ENCODE measurements around the gene PKP3.
A peak's percentile ranks its signal among the peaks of the same experiment; 100 is the strongest.
"Not testable (repeated sequence)": the region's sequence is repeated elsewhere in the genome, so short reads cannot be mapped to it uniquely, and the experiment has no call there.

PKP3 gene

GRCh38 chr11:400241-400689, 6.3 kb downstream of the PKP3 start:
- no peak for DNase-seq (ENCODE audit: low spot score)
- no peak for TF ChIP-seq CTCF (IDR thresholded peaks at IDR 0.05)
- Histone ChIP-seq H3K27ac (no peak overlapping the region), H3K4me3 (no peak overlapping the region)

- not testable (repeated sequence) for H3K27ac ChIP-seq; H3K4me3 ChIP-seq; DNase-seq (ENCODE audit: low spot score)
These were observed 7.2 kb downstream of the PKP3 start for GRCh38 chr11:401196-401595.

- TF ChIP-seq CTCF (IDR thresholded peaks at IDR 0.05), result no peak
These were observed 9.2 kb downstream of the PKP3 start for GRCh38 chr11:403021-403760.

GRCh38 chr11:403761-404431, 9.9 kb downstream of the PKP3 start:
- no peak for TF ChIP-seq CTCF (IDR thresholded peaks at IDR 0.05)
- Histone ChIP-seq H3K4me3 (no peak overlapping the region), H3K27ac (no peak overlapping the region)
- no peak for DNase-seq (ENCODE audit: low spot score)

More at GRCh38 chr11:403021-403760, 9.2 kb downstream of the PKP3 start:
- Histone ChIP-seq H3K27ac (no peak overlapping the region), H3K4me3 (no peak overlapping the region)
- no peak for DNase-seq (ENCODE audit: low spot score)

- Histone ChIP-seq H3K4me3 (no peak overlapping the region), H3K27ac (no peak overlapping the region)
- DNase-seq (ENCODE audit: low spot score), result no peak
- no peak for TF ChIP-seq CTCF (IDR thresholded peaks at IDR 0.05)
These were observed 10.7 kb downstream of the PKP3 start for GRCh38 chr11:404551-405264.

- no peak for TF ChIP-seq CTCF (IDR thresholded peaks at IDR 0.05)
- H3K4me3 ChIP-seq, result peak overlapping the region; percentile 81
- H3K27ac ChIP-seq, result no peak overlapping the region
- DNase-seq (ENCODE audit: low spot score), result no peak
These were observed 11.4 kb downstream of the PKP3 start for GRCh38 chr11:405323-405953.
